Activated CD4-positive, alpha-beta T cell treated with anti-CD3 and anti-CD28 coated beads for 36 hours (primary cell): ENCODE data around the gene PLEKHG4. TPM values are rescaled to one million over a fixed set of nuclear protein-coding genes. Genes with fewer than 3 reads are reported as not detected.
A peak's percentile ranks its signal among the peaks of the same experiment; 100 is the strongest.

Experiments
- ATAC-seq: fragments of 200-7000 bp; cut with Tn5 transposase; one replicate; pipeline ENCODE4 v1.10.0; 2021; ENCODE audit warnings: mild to moderate bottlenecking, moderate library complexity
- CTCF ChIA-PET: fragments of 350-600 bp; sonication (Branson Sonifier 250); formaldehyde crosslinking; loops from one replicate; lab custom pipeline; 2021; ENCODE audit warnings: antibody characterized with exemption; lab: Charles Lee
- POLR2A ChIA-PET: fragments of 350-600 bp; sonication (Branson Sonifier 250); formaldehyde crosslinking; loops from one replicate; lab custom pipeline; 2021; ENCODE audit warnings: antibody characterized with exemption, inconsistent platforms; lab: Charles Lee
- DNase-seq: peaks from one replicate; pipeline ENCODE4 v3.0.0-alpha.2; 2020
- H3K27ac Mint-ChIP-seq: one replicate; pipeline ENCODE4 v1.8.0; 2021; ENCODE audit warnings: mixed read lengths
- H3K27me3 Mint-ChIP-seq: one replicate; pipeline ENCODE4 v1.8.0; 2021; ENCODE audit warnings: mixed read lengths
- H3K36me3 Mint-ChIP-seq: one replicate; pipeline ENCODE4 v1.8.0; 2021; ENCODE audit warnings: low read depth, mixed read lengths
- H3K4me1 Mint-ChIP-seq: one replicate; pipeline ENCODE4 v1.8.0; 2021; ENCODE audit warnings: mixed read lengths
- H3K4me3 Mint-ChIP-seq: one replicate; pipeline ENCODE4 v1.8.0; 2021; ENCODE audit warnings: mild to moderate bottlenecking, moderate library complexity, mixed read lengths
- H3K9me3 Mint-ChIP-seq: one replicate; pipeline ENCODE4 v1.8.0; 2021; ENCODE audit warnings: low read depth, mixed read lengths
- intact Hi-C, 2 experiments: fragments of 100-400 bp; cut with DNase I in 1 of 2; cut with micrococcal nuclease in 1 of 2; formaldehyde crosslinking; loops; one replicate each; pipeline versions ENCODE4 v1.14.2 to v1.15.1; 2022 to 2024; cut with DNase I, micrococcal nuclease
- total RNA-seq, 2 experiments: library from RNA; stranded (reverse); gene quantifications; one replicate each; pipeline ENCODE4 v1.2.3, GENCODE V29; 2021

Gene PLEKHG4
- total RNA-seq, 2 experiments from 2014 or later: 21.1 to 23.1 TPM

- Mint-ChIP-seq H3K36me3 (peaks cover 16% of the 10 kb centered on the region), H3K9me3 (no peaks in the 10 kb centered on the region), H3K27ac (peak overlapping the region; percentile 90), H3K27me3 (no peaks in the 10 kb centered on the region), H3K4me1 (peaks cover 19% of the 10 kb centered on the region), H3K4me3 (peak overlapping the region; percentile 85)
- ChIA-PET POLR2A (no interaction called here), CTCF (interaction anchor here (0.6 to 1.5 kb wide), 12 partner anchors 19 to 724 kb away, joined by 3 to 7 read pairs (median 4); partner anchors contain the start of gene NAE1)
- intact Hi-C loops: loop anchor here (1.0 to 5.0 kb wide), 10 partner anchors 32 to 188 kb away; partner anchors contain the start of genes FHOD1 (in 1 of the 2), KCTD19 (in 1 of the 2), LRRC36 (in 1 of the 2) and TMEM208 (in 1 of the 2)
- DNase-seq (peak; percentile 75), ATAC-seq (peak; percentile 69)
Observed at GRCh38 chr16:67278773-67279295, 498 bp upstream of the PLEKHG4 start.

GRCh38 chr16:67280090-67281015 lies 1.0 kb downstream of the PLEKHG4 start:
- Mint-ChIP-seq H3K4me3 (peak overlapping the region; percentile 47), H3K27me3 (no peaks in the 10 kb centered on the region), H3K36me3 (peaks cover 13% of the 10 kb centered on the region), H3K4me1 (peaks cover 16% of the 10 kb centered on the region), H3K27ac (no peak overlapping the region), H3K9me3 (no peaks in the 10 kb centered on the region)
- ChIA-PET POLR2A (no interaction called here), CTCF (interaction anchor here (0.6 to 1.4 kb wide), 5 partner anchors 17 to 205 kb away, joined by 3 to 4 read pairs (median 4); no protein-coding TSS in a partner anchor)
- intact Hi-C loops: no loop called here
- ATAC-seq: no peak
- DNase-seq: no peak

- no peak for DNase-seq
- Mint-ChIP-seq H3K4me1 (peaks cover 11% of the 10 kb centered on the region), H3K9me3 (no peaks in the 10 kb centered on the region), H3K27ac (no peak overlapping the region), H3K4me3 (no peak overlapping the region), H3K27me3 (no peaks in the 10 kb centered on the region), H3K36me3 (peaks cover 8% of the 10 kb centered on the region)
- ATAC-seq: no peak
- ChIA-PET POLR2A (no interaction called here), CTCF (interaction anchor here (0.5 to 1.3 kb wide), 7 partner anchors 30 to 317 kb away, joined by 3 to 4 read pairs (median 3); no protein-coding TSS in a partner anchor)
- intact Hi-C loops: no loop called here
Observed at GRCh38 chr16:67281536-67282446, 2.5 kb downstream of the PLEKHG4 start.

- peaks cover 5% of the 10 kb centered on the region for H3K36me3 Mint-ChIP-seq
- no peaks in the 10 kb centered on the region for H3K9me3 Mint-ChIP-seq
- H3K4me1 Mint-ChIP-seq: peaks cover 6% of the 10 kb centered on the region
- ChIA-PET POLR2A (no interaction called here), CTCF (interaction anchor here (0.5 to 0.6 kb wide), 4 partner anchors 29 to 318 kb away, joined by 3 to 4 read pairs (median 3); no protein-coding TSS in a partner anchor)
- intact Hi-C loops: no loop called here
- H3K27me3 Mint-ChIP-seq: no peaks in the 10 kb centered on the region
- no peak overlapping the region for H3K4me3 Mint-ChIP-seq
- ATAC-seq (no peak), DNase-seq (no peak)
- H3K27ac Mint-ChIP-seq: no peak overlapping the region
Observed at GRCh38 chr16:67282447-67282805, 3.1 kb downstream of the PLEKHG4 start.

- Mint-ChIP-seq H3K27me3 (no peaks in the 10 kb centered on the region), H3K27ac (no peak overlapping the region), H3K4me3 (no peak overlapping the region), H3K9me3 (no peaks in the 10 kb centered on the region), H3K4me1 (no peaks in the 10 kb centered on the region), H3K36me3 (peaks cover 2% of the 10 kb centered on the region)
- intact Hi-C loops: no loop called here
- no peak for ATAC-seq
- POLR2A ChIA-PET: no interaction called here
- CTCF ChIA-PET: interaction anchor here (0.6 kb wide), 1 partner anchor 81 kb away, joined by 3 read pairs; no protein-coding TSS in a partner anchor
- no peak for DNase-seq
Observed at GRCh38 chr16:67283039-67283825, 3.9 kb downstream of the PLEKHG4 start.

- DNase-seq (no peak), ATAC-seq (no peak)
- Mint-ChIP-seq H3K27me3 (no peaks in the 10 kb centered on the region), H3K27ac (no peak overlapping the region), H3K36me3 (peaks cover 2% of the 10 kb centered on the region), H3K4me3 (no peak overlapping the region), H3K9me3 (no peaks in the 10 kb centered on the region), H3K4me1 (no peaks in the 10 kb centered on the region)
- POLR2A ChIA-PET: no interaction called here
- CTCF ChIA-PET: interaction anchor here (0.7 to 1.0 kb wide), 5 partner anchors 18 to 344 kb away, joined by 3 to 4 read pairs (median 3); partner anchors contain the start of genes KCTD19 and LRRC36
- intact Hi-C loops: no loop called here
Observed at GRCh38 chr16:67283826-67284555, 4.7 kb downstream of the PLEKHG4 start.

- intact Hi-C loops: no loop called here
- Mint-ChIP-seq H3K4me3 (no peak overlapping the region), H3K27ac (no peak overlapping the region), H3K36me3 (peaks cover 2% of the 10 kb centered on the region), H3K9me3 (no peaks in the 10 kb centered on the region), H3K4me1 (no peaks in the 10 kb centered on the region), H3K27me3 (no peaks in the 10 kb centered on the region)
- no peak for ATAC-seq
- CTCF ChIA-PET: interaction anchor here (0.7 to 1.2 kb wide), 7 partner anchors 19 to 345 kb away, joined by 3 to 6 read pairs (median 3); partner anchors contain the start of genes KCTD19 and LRRC36
- POLR2A ChIA-PET: interaction anchor here (0.6 kb wide), 1 partner anchor 653 kb away, joined by 3 read pairs; no protein-coding TSS in a partner anchor
- no peak for DNase-seq
Observed at GRCh38 chr16:67284699-67285646, 5.6 kb downstream of the PLEKHG4 start.

GRCh38 chr16:67286441-67287235 lies 7.3 kb downstream of the PLEKHG4 start:
- H3K27ac Mint-ChIP-seq: no peak overlapping the region
- H3K27me3 Mint-ChIP-seq: no peaks in the 10 kb centered on the region
- H3K4me1 Mint-ChIP-seq: no peaks in the 10 kb centered on the region
- no peak overlapping the region for H3K4me3 Mint-ChIP-seq
- no peak for DNase-seq
- H3K36me3 Mint-ChIP-seq: peaks cover 2% of the 10 kb centered on the region
- ChIA-PET POLR2A (no interaction called here), CTCF (interaction anchor here (0.6 kb wide), 3 partner anchors 25 to 304 kb away, joined by 3 to 4 read pairs (median 4); no protein-coding TSS in a partner anchor)
- no peaks in the 10 kb centered on the region for H3K9me3 Mint-ChIP-seq
- intact Hi-C loops: no loop called here
- ATAC-seq: no peak
